A549 (cell line): ENCODE measurements around the gene DAB1. TPM values are rescaled to one million over a fixed set of nuclear protein-coding genes. Genes with fewer than 3 reads are reported as not detected.

Experiments used
- ATAC-seq, 2 experiments: fragments of 200-7000 bp in 1 of 2; fragments of >200 bp in 1 of 2; cut with Nextera tagmentation in 1 of 2; cut with Tn5 transposase in 1 of 2; 3 replicates each; pipeline versions ENCODE4 v1.8.0 to v1.9.1; 2018 to 2020; ENCODE audit warnings: mild to moderate bottlenecking in 1 of 2, moderate library complexity in 1 of 2
- CTCF ChIA-PET: fragments of 300-600 bp; sonication (Branson Sonifier 250); formaldehyde crosslinking; extraction: SDS; loops from one replicate; lab custom pipeline; 2021; ENCODE audit warnings: antibody characterized with exemption, inconsistent platforms; lab: Yijun Ruan, JAX
- POLR2A ChIA-PET: fragments of 350-600 bp; formaldehyde crosslinking; extraction: SDS; loops from one replicate; lab custom pipeline; 2021; ENCODE audit warnings: antibody characterized with exemption, inconsistent platforms; lab: Yijun Ruan, JAX
- DNase-seq, 2 experiments: peaks; one replicate each; pipeline versions ENCODE4 v3.0.0 to v3.0.0-alpha.2; 2011 to 2016; ENCODE audit warnings: low read depth in 1 of 2, low spot score in 1 of 2
- FAIRE-seq: peaks from 2 replicates; lab custom pipeline; 2011; peaks lifted over from hg19 to GRCh38; lab: Jason Lieb, UNC
- H3K27ac ChIP-seq, 2 experiments: fragments of >200 bp; sonication (Bioruptor Twin); formaldehyde crosslinking; 3 replicates each; pipeline ENCODE4 v1.5.1; 2016 to 2017
- H3K4me1 ChIP-seq: fragments of >200 bp; sonication (Bioruptor Twin); formaldehyde crosslinking; 3 replicates; pipeline ENCODE4 v1.6.1; 2016
- H3K4me2 ChIP-seq: fragments of >200 bp; sonication (Bioruptor Twin); formaldehyde crosslinking; 3 replicates; pipeline ENCODE4 v1.6.1; 2016
- H3K4me3 ChIP-seq: fragments of >200 bp; sonication (Bioruptor Twin); formaldehyde crosslinking; 3 replicates; pipeline ENCODE4 v1.5.1; 2016
- H3K9me3 ChIP-seq: fragments of >200 bp; sonication (Bioruptor Twin); formaldehyde crosslinking; 3 replicates; pipeline ENCODE4 v1.6.1; 2016
- ATOH8 ChIP-seq: fragments of 250-450 bp; sonication (Bioruptor Pico); IDR thresholded peaks from 2 replicates; pipeline ENCODE4 v1.5.0; 2020; ENCODE audit warnings: low read depth, mild to moderate bottlenecking, moderate library complexity
- BHLHE40 ChIP-seq: IDR thresholded peaks from 2 replicates; pipeline ENCODE4 v1.6.1; 2012; ENCODE audit warnings: low read depth, low read length, inconsistent platforms
- CBX2 ChIP-seq: fragments of 200-600 bp; sonication (generic); IDR thresholded peaks from 2 replicates; pipeline ENCODE4 v1.6.1; 2016; ENCODE audit warnings: low read depth, mild to moderate bottlenecking, borderline replicate concordance
- EHMT2 ChIP-seq: fragments of 200-600 bp; sonication (generic); IDR thresholded peaks from 2 replicates; pipeline ENCODE4 v1.6.1; 2016; ENCODE audit warnings: antibody characterized with exemption, low read depth, mild to moderate bottlenecking, moderate library complexity
- EP300 ChIP-seq, 2 experiments: fragments of >200 bp; sonication (Bioruptor Twin); formaldehyde crosslinking; IDR thresholded peaks; 2 replicates in 1 of 2; 3 replicates in 1 of 2; pipeline ENCODE4 v1.6.1; 2016 to 2017
- ESRRA ChIP-seq: fragments of 150-350 bp; IDR thresholded peaks from 2 replicates; pipeline ENCODE4 v1.6.1; 2014; ENCODE audit warnings: mild to moderate bottlenecking, low read length, borderline replicate concordance
- FOSB ChIP-seq: fragments of 250-450 bp; sonication (Bioruptor Pico); IDR thresholded peaks from 2 replicates; pipeline ENCODE4 v1.5.0; 2020; ENCODE audit warnings: mild to moderate bottlenecking, moderate library complexity
- HEYL ChIP-seq: fragments of 250-450 bp; sonication (Bioruptor Pico); IDR thresholded peaks from 2 replicates; pipeline ENCODE4 v1.8.0; 2021; ENCODE audit warnings: mild to moderate bottlenecking, moderate library complexity
- HOXB5 ChIP-seq: fragments of 250-450 bp; sonication (Bioruptor Pico); IDR thresholded peaks from 2 replicates; pipeline ENCODE4 v1.5.0; 2020; ENCODE audit warnings: mild to moderate bottlenecking, moderate library complexity
- JUN ChIP-seq, 2 experiments: fragments of >200 bp; sonication (Bioruptor Twin); formaldehyde crosslinking; IDR thresholded peaks; 2 replicates in 1 of 2; 3 replicates in 1 of 2; pipeline ENCODE4 v1.6.1; 2016 to 2017
- KDM1A ChIP-seq: fragments of 200-600 bp; sonication (generic); IDR thresholded peaks from 2 replicates; pipeline ENCODE4 v1.6.1; 2016; ENCODE audit warnings: low read depth, mild to moderate bottlenecking
- MAX ChIP-seq: IDR thresholded peaks from 2 replicates; pipeline ENCODE4 v1.6.1; 2012
- MAZ ChIP-seq: fragments of 150-350 bp; IDR thresholded peaks from 2 replicates; pipeline ENCODE4 v1.6.1; 2014; ENCODE audit warnings: antibody characterized with exemption, low read depth, low read length, borderline replicate concordance
- NFE2L2 ChIP-seq: fragments of 150-350 bp; conservative IDR thresholded peaks from 2 replicates; pipeline ENCODE4 v1.6.1; 2014; ENCODE audit warnings: low read length
- NPAS2 ChIP-seq: fragments of 250-450 bp; sonication (Bioruptor Pico); IDR thresholded peaks from 2 replicates; pipeline ENCODE4 v1.8.0; 2022; ENCODE audit warnings: mild to moderate bottlenecking, moderate library complexity, borderline replicate concordance
- NR3C1 ChIP-seq: fragments of >200 bp; sonication (Bioruptor Twin); formaldehyde crosslinking; IDR thresholded peaks from 3 replicates; pipeline ENCODE4 v1.6.1; 2017
- PBX3 ChIP-seq: IDR thresholded peaks from 2 replicates; pipeline ENCODE4 v1.6.1; 2012
- RAD21 ChIP-seq, 2 experiments: fragments of >200 bp in 1 of 2; sonication (Bioruptor Twin) in 1 of 2; formaldehyde crosslinking in 1 of 2; IDR thresholded peaks in 1 of 2; conservative IDR thresholded peaks in 1 of 2; 2 replicates in 1 of 2; 3 replicates in 1 of 2; pipeline ENCODE4 v1.6.1; 2012 to 2018; ENCODE audit warnings: inconsistent platforms in 1 of 2
- RFX5 ChIP-seq: fragments of 450-650 bp; IDR thresholded peaks from 2 replicates; pipeline ENCODE4 v1.7.1; 2014; ENCODE audit warnings: antibody characterized with exemption, mild to moderate bottlenecking, moderate library complexity
- SMC3 ChIP-seq: fragments of >200 bp; sonication (Bioruptor Twin); formaldehyde crosslinking; IDR thresholded peaks from 3 replicates; pipeline ENCODE4 v1.6.1; 2018; ENCODE audit warnings: inconsistent platforms
- SREBF2 ChIP-seq: fragments of 450-650 bp; IDR thresholded peaks from 2 replicates; pipeline ENCODE4 v1.6.1; 2014; ENCODE audit warnings: mild to moderate bottlenecking, moderate library complexity
- TP53 ChIP-seq: fragments of 250-450 bp; sonication (Bioruptor Pico); IDR thresholded peaks from 2 replicates; pipeline ENCODE4 v1.5.0; 2021; ENCODE audit warnings: mild to moderate bottlenecking, moderate library complexity
- ZC3H11A ChIP-seq: fragments of 450-650 bp; IDR thresholded peaks from 2 replicates; pipeline ENCODE4 v1.6.1; 2014; ENCODE audit warnings: antibody characterized with exemption, mild to moderate bottlenecking
- WGBS: methylation state at CpG from one replicate; pipeline ENCODE4 v1.1.6; 2017; ENCODE audit errors: missing lambda C conversion rate; 5-methylcytosine and 5-hydroxymethylcytosine counted together
- polyA plus RNA-seq, 4 experiments: library from polyadenylated mRNA; depleted of rRNA in 3 of 4; stranded (reverse); fragments of >200 nt; fragmentation: RNase III in 1 of 4; extraction: RNeasy Plus Mini Kit Qiagen cat#74134 plus additional on column Dnase treatment in 1 of 4; gene quantifications; 2 replicates in 3 of 4; 3 replicates in 1 of 4; pipeline ENCODE4 v1.2.3, GENCODE V29; 2011 to 2017
- TF ChIP-seq, protein P1 (sequence below): fragments of 450-650 bp; IDR thresholded peaks from 2 replicates; pipeline ENCODE4 v1.6.1; 2014; ENCODE audit warnings: antibody characterized with exemption

DAB1 gene
- polyA plus RNA-seq, 2 of the 4 experiments (the other 2 are of a cell fraction): not detected

- TF ChIP-seq, protein P1, sequence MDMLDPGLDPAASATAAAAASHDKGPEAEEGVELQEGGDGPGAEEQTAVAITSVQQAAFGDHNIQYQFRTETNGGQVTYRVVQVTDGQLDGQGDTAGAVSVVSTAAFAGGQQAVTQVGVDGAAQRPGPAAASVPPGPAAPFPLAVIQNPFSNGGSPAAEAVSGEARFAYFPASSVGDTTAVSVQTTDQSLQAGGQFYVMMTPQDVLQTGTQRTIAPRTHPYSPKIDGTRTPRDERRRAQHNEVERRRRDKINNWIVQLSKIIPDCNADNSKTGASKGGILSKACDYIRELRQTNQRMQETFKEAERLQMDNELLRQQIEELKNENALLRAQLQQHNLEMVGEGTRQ: no peak
- no peak for TF ChIP-seq KDM1A
These were observed 322.7 kb downstream of the DAB1 start (continued) for GRCh38 chr1:57101209-57101608.

DNA sequence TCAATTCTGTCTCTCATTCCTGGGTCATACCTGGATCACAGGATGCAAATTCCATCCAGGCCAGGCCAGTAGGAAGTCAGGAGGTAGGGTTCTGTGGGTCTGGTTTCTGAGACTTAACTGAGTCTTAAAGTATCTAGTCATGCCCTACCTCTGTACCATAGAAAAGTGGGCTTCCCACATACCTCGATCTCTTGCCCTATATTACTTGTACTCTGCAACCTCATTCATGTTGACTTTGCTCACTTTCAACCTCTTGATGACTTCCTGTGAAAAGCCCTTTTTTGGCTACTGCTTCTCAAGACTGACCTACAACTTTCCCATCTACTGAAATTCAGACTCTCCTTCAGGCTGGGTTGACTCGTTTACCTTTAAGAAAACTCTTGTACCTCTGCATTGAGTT, 329.1 kb downstream of the DAB1 start:
- FAIRE-seq (no peak), ATAC-seq (no peak), DNase-seq (no peak)
- Histone ChIP-seq H3K27ac (no peak overlapping the region), H3K4me2 (no peak overlapping the region), H3K4me3 (no peak overlapping the region), H3K9me3 (no peaks in the 10 kb centered on the region)
- CTCF ChIA-PET: no interaction called here
- WGBS: 0% methylated on average over 2 of the region's 2 CpGs
- TF ChIP-seq RAD21 (conservative IDR thresholded peaks at IDR 0.05 in 1 of 2, IDR thresholded peaks at IDR 0.05 in 1 of 2): no peak
- no peak for TF ChIP-seq HEYL (CRISPR knock-in tag)
- TF ChIP-seq NFE2L2: no peak
- TF ChIP-seq, all 56 proteins: peak for 0
- POLR2A ChIA-PET: no interaction called here
- H3K4me1 ChIP-seq: no peaks in the 10 kb centered on the region

DNA sequence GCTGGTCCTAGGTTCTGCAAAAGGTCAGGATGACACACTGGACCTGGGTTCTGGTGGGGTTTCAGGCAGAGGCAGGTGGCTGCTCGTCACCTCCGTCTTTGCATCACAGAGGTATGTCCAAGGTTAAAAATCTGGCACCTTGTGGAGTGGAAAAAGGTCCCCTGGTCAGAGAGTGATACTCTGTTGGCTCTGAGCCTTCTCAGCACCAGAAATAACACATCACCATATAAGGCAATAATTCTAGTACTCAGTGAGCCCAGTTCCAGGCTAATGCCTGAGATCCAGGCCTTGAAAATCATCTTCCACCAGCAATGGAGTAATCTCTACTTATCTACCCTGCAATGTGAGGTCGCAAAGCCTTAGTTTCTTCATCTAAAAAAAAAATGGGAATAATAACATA, 330.7 kb downstream of the DAB1 start:
- Histone ChIP-seq H3K4me1 (no peaks in the 10 kb centered on the region), H3K27ac (no peak overlapping the region), H3K9me3 (no peaks in the 10 kb centered on the region), H3K4me2 (no peak overlapping the region), H3K4me3 (no peak overlapping the region)
- ATAC-seq (no peak), DNase-seq (no peak), FAIRE-seq (no peak)
- TF ChIP-seq CBX2 (no peak), KDM1A (no peak), ESRRA (no peak), JUN (IDR thresholded peaks at IDR 0.05) (no peak), RFX5 (no peak)
- CTCF ChIA-PET: no interaction called here
- POLR2A ChIA-PET: no interaction called here
- WGBS: 15% methylated on average over 2 of the region's 3 CpGs

DNA sequence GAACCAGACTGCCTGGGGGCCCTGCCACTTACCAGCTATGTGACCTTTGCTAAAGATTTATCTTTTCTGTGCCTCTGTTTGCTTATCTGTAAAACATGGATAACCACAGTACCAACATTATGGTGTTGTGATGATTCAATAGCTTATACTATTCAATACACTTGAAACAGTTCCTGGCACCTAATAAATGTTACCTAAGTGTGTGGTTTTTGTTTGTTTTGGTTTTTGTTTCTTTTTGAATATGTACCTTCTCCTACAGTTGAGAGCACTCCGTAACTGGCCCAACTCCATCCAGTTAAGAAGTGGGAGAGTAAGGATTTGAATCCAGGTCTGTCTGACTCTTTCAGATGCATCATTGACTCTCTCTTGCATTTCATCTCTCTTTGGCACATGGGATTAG, 332.2 kb downstream of the DAB1 start:
- H3K9me3 ChIP-seq: no peaks in the 10 kb centered on the region
- ATAC-seq (no peak), FAIRE-seq (no peak), DNase-seq (no peak)
- POLR2A ChIA-PET: no interaction called here
- H3K4me1 ChIP-seq: no peaks in the 10 kb centered on the region
- CTCF ChIA-PET: no interaction called here
- WGBS: 5% methylated on average over 1 of the region's 1 CpG
- H3K4me3 ChIP-seq: no peak overlapping the region
- H3K27ac ChIP-seq: no peak overlapping the region
- no peak overlapping the region for H3K4me2 ChIP-seq
- TF ChIP-seq MAX (no peak), ZC3H11A (no peak), EHMT2 (no peak), ESRRA (no peak), KDM1A (no peak), CBX2 (no peak)

GRCh38 chr1:57089855-57090254, 334.0 kb downstream of the DAB1 start:
- ATAC-seq (no peak), FAIRE-seq (no peak), DNase-seq (no peak)
- Histone ChIP-seq H3K4me3 (no peak overlapping the region), H3K27ac (no peak overlapping the region), H3K4me1 (no peaks in the 10 kb centered on the region), H3K9me3 (no peaks in the 10 kb centered on the region), H3K4me2 (no peak overlapping the region)
- ChIA-PET POLR2A (no interaction called here), CTCF (no interaction called here)
- no peak for TF ChIP-seq BHLHE40
- no peak for TF ChIP-seq MAZ
- no peak for TF ChIP-seq EP300 (IDR thresholded peaks at IDR 0.05)
- TF ChIP-seq HOXB5: no peak
- TF ChIP-seq FOSB (CRISPR knock-in tag): no peak
- no peak for TF ChIP-seq SREBF2
- TF ChIP-seq TP53: no peak
- no peak for TF ChIP-seq NPAS2 (CRISPR knock-in tag)
- no peak for TF ChIP-seq SMC3
- TF ChIP-seq ATOH8: no peak
- no peak for TF ChIP-seq PBX3
- TF ChIP-seq NR3C1: no peak
- WGBS: 10% methylated on average over 3 of the region's 3 CpGs
